ENCODE data around the gene GALNT15.

GALNT15 gene

GRCh38 chr3:16189201-16189600 is 14.7 kb downstream of the GALNT15 start:
- DNase-seq: no peak

- DNase-seq: no peak
Measured at GRCh38 chr3:16190704-16191103, 16.2 kb downstream of the GALNT15 start.

GRCh38 chr3:16191591-16191990 is 17.1 kb downstream of the GALNT15 start:
- no peak for DNase-seq

- no peak for DNase-seq
Measured at GRCh38 chr3:16192176-16192811, 17.8 kb downstream of the GALNT15 start.

GRCh38 chr3:16198427-16198826 is 23.9 kb downstream of the GALNT15 start:
- no peak for DNase-seq

- no peak for DNase-seq
Measured at GRCh38 chr3:16199769-16200168, 25.3 kb downstream of the GALNT15 start.

GRCh38 chr3:16200411-16200810 is 25.9 kb downstream of the GALNT15 start:
- no peak for DNase-seq

- DNase-seq: no peak
Measured at GRCh38 chr3:16203031-16203430, 28.6 kb downstream of the GALNT15 start.

- no peak for DNase-seq
Measured at GRCh38 chr3:16203671-16204629, 29.5 kb downstream of the GALNT15 start.

GRCh38 chr3:16204751-16205150 is 30.3 kb downstream of the GALNT15 start:
- no peak for DNase-seq

- no peak for DNase-seq
Measured at GRCh38 chr3:16205156-16205870, 30.8 kb downstream of the GALNT15 start.

GRCh38 chr3:16207031-16207430 is 32.6 kb downstream of the GALNT15 start:
- no peak for DNase-seq

GRCh38 chr3:16211176-16211904 is 36.9 kb downstream of the GALNT15 start:
- no peak for DNase-seq

GRCh38 chr3:16214366-16214765 is 39.9 kb downstream of the GALNT15 start:
- DNase-seq: no peak

- no peak for DNase-seq
Measured at GRCh38 chr3:16216373-16216935, 42.0 kb downstream of the GALNT15 start.

GRCh38 chr3:16219777-16220176 is 45.3 kb downstream of the GALNT15 start:
- no peak for DNase-seq

GRCh38 chr3:16221990-16222389 is 47.5 kb downstream of the GALNT15 start:
- no peak for DNase-seq

GRCh38 chr3:16222547-16222946 is 48.1 kb downstream of the GALNT15 start:
- DNase-seq: no peak

GRCh38 chr3:16224325-16224724 is 49.8 kb downstream of the GALNT15 start:
- no peak for DNase-seq

GRCh38 chr3:16227566-16227965 is 53.1 kb downstream of the GALNT15 start:
- no peak for DNase-seq

GRCh38 chr3:16229681-16230080 is 55.2 kb downstream of the GALNT15 start:
- DNase-seq: no peak

- no peak for DNase-seq
Measured at GRCh38 chr3:16231983-16232382, 57.5 kb downstream of the GALNT15 start.

GRCh38 chr3:16233806-16234205 is 59.3 kb downstream of the GALNT15 start:
- DNase-seq: no peak
